Kidney tubule cell (primary cell): Measurements from ENCODE around the gene KRTAP12-3.

ENCODE experiments used
- DNase-seq: peaks from one replicate; pipeline ENCODE4 v3.0.0-alpha.2; 2018; ENCODE audit warnings: low spot score

KRTAP12-3 gene

GRCh38 chr21:44702973-44703730 is 45.4 kb downstream of the KRTAP12-3 start:
- no peak for DNase-seq

- DNase-seq: no peak
Observed at GRCh38 chr21:44703731-44704635, 46.3 kb downstream of the KRTAP12-3 start.

- DNase-seq: no peak
Observed at GRCh38 chr21:44704636-44705001, 46.9 kb downstream of the KRTAP12-3 start.

GRCh38 chr21:44706026-44706705 is 48.4 kb downstream of the KRTAP12-3 start:
- DNase-seq: no peak

GRCh38 chr21:44706706-44707581 is 49.2 kb downstream of the KRTAP12-3 start:
- DNase-seq: no peak
